Iris pigment epithelial cell (primary cell): ENCODE measurements around the gene MAS1L.

Source experiments
- DNase-seq: peaks from one replicate; pipeline ENCODE4 v3.0.0-alpha.2; 2011; ENCODE audit warnings: low read depth

The MAS1L gene

GRCh38 chr6:29510202-29510601 is 22.4 kb upstream of the MAS1L start:
- DNase-seq: no peak

GRCh38 chr6:29509711-29510110 is 22.0 kb upstream of the MAS1L start:
- no peak for DNase-seq

- no peak for DNase-seq
Measured at GRCh38 chr6:29509239-29509638, 21.5 kb upstream of the MAS1L start.

GRCh38 chr6:29507319-29507718 is 19.6 kb upstream of the MAS1L start:
- DNase-seq: no peak

DNA sequence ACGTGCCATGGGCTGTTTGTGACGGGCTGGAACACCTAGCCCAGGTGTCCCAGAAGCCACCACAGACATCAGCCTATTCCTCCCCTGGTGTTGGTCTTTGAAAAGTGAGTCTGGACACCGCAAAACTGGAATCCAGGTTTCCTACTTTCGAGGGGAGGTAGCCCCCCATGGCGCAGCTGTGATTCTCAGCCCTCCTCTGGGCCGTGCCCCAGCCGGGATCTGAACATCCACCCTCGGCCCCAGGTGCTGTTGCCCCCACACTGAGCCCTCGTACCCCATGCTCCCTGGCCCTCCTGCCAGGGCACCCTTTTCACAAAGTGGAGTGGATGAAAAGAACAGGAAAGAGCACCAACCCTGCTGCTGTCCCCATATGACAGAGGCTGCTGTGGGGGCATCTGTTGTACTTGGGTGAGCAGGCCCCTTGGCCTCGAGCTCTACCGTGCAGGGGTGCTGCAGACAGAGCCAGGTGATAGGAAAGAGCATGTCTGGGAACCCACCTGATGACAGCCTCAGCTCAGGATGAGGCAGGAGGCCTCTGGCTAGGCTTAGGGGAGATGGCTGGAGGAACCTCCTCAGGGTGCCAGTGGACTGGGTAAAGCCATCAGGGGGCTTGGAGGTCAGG is 18.8 kb upstream of the MAS1L start:
- no peak for DNase-seq

- DNase-seq: no peak
Measured at GRCh38 chr6:29505808-29506207, 18.1 kb upstream of the MAS1L start.

DNA sequence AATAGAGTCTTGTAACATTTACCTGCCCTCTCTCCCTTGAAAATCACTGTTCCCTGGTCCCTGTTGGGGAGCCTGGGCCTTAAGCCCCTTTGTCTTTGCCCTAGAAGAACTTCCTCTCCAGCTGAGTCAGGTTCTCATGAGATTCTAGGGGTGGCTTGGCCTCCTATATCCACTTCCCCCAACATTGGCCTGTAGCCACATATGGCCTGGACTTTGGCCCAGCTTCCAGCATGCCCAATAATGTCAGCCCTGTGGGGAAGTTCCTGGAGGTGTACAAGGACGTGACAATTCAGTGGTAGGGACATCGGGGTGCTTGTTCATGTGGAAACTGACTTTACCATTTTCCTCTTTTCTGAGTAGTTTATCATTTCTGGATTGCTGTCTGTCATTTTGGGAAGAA is 17.2 kb upstream of the MAS1L start:
- no peak for DNase-seq

- DNase-seq: no peak
Measured at GRCh38 chr6:29502597-29502996, 14.8 kb upstream of the MAS1L start.

DNA sequence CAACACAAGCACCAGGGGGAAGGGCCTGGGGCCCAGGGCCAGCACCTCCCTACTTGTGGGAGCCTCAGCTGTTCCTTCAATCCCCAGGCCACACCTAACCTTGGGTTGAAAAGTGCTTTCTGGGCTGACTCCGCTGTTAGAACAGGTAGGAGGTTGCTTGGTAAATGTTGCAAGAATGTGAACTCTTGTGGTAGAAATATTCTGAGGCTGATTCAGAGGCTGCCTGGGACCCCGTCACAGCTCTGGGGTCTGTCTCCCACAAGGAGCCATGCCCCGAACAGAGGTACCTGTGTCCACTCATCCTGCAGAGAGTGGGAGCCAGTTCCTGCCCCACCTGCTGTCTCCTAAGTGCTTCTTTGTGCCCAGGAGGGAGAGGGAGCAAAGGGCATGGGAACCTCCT is 14.4 kb upstream of the MAS1L start:
- DNase-seq: no peak

DNA sequence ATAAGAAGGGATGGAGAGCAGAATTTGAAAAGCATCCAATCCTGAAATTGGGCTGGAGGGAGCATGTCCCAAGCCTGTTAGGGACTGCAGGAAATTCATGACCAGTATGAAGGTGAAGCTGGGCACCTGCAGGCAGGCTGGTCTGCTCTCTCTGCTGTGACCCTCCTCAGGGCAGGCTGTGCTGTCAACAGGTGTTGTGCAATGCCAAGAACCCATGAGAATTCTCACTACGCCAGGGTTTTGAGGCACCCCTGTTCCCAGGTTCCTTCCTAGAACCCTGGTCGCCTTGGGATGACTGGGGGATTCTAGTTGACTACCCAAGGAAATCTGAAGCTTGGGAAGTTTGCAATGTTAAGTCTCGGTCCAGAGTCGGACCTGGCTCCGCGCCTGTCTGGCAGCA is 13.3 kb upstream of the MAS1L start:
- no peak for DNase-seq

- DNase-seq: no peak
Measured at GRCh38 chr6:29500594-29500993, 12.8 kb upstream of the MAS1L start.

GRCh38 chr6:29499704-29500103 is 11.9 kb upstream of the MAS1L start:
- no peak for DNase-seq

- no peak for DNase-seq
Measured at GRCh38 chr6:29496961-29497360, 9.2 kb upstream of the MAS1L start.

GRCh38 chr6:29495571-29495970 is 7.8 kb upstream of the MAS1L start:
- no peak for DNase-seq

DNA sequence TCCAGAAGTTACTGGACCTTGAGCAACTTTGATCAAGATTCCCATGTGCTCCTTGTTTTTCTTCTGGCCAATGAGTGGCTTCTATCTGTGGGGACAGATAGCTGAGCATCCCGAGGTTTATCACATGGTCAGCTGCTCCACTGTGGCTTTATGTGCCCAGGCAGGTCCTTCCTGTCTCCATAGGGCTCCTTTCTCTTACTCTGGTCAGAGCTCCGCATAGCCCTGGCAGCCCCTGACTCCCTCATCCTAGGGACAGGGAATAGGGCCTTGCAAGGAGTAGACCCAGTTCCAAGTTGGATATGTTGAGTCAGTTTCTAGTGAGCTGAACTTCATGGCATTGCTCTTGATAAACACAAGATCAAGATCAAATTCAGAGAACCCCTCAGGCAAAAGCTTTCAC is 6.4 kb upstream of the MAS1L start:
- DNase-seq: no peak

DNA sequence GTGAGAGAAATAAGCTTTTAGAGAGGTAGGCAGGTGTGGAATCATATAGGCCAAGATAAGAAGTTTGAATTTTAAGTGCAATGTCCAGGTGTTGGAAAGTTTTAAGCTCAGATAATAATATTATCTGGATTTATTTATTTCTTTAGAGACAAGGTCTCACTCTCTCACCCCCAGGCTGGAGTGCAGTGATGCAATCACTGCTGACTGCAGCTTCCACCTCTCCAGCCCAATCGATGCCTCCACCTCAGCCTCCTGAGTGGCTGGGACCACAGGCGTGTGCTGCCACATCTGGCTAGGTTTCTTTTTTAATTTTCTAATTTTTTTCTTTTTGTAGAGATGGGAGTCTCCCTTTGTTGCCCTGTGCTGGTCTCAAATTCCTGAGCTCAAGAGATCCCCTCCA is 5.5 kb upstream of the MAS1L start:
- DNase-seq: no peak

DNA sequence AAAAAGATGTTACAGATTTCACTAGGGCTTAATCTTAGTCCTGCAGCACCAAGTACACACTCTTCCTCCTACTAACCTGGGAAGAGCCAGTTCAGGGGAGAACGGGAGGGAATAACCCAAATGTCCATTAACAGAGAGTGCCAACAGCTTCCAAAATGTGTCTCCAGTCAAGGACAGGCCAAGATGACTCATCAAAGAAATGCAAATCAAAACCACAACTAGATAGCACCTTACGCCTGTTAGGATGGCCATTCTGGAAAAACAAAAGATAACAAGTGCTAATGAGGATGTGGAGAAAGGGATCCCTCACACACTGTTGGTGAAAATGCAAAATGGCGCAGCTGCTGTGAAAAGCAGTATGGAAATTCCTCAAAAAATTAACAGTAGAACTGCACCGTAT is 3.8 kb upstream of the MAS1L start:
- no peak for DNase-seq

DNA sequence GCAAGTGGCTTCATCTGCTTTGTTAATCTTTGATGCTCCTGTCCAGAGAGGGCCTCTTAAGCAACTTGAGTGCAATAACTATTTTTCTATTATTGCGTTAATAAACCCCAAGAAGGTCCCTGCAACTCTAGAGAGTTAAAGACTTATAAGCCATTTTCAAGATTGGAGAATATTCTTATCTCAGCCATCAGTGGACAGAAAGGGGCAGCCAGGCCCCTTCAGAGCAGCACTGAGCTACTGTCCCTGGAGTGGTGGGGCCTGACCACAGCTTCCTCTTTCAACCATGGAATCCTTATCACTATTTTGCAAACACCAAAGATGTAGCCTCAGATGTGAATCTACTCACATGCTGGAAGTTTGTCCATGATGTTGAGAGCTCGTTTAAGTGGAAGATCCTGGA is 2.8 kb upstream of the MAS1L start:
- DNase-seq: no peak

DNA sequence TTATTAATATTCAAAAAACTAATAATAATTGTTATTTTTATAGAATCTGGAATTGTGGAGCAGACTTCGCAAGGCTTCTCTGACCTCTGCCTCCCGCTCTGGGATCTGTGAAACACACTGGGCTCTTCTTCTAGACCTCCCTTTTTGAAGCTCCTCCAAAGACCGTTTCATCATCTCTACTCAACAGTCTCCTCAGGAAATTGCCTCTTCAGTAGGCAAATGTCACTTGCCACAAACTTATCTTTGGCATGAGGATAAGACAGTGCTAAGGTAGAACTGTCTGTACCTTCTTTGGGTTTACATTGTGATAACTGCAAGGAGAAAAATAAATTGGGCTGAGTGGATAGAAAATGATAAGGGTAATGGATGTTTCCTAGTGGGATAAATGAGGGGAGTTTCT is 2.3 kb upstream of the MAS1L start:
- DNase-seq: no peak

DNA sequence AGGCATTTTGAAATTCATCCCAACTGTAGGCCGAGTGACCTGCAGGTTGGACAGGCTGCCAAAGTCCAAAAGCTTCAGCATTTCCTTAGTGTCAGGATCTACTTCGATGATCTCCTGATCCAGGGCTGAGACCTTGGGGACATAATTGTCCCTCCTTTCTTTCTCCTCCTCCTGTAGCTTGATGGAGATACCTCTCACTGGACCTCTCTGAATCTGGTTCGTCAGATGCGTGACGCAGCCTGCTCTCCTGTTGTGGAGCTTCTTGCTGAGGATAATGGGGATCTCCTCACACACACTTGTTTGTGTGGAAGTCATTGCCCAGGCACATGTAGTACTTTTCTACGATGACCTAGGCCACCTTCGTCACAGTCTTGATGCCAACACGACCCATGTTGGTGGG is 1.5 kb upstream of the MAS1L start:
- DNase-seq: no peak

GRCh38 chr6:29488874-29489273 is 1.1 kb upstream of the MAS1L start:
- no peak for DNase-seq

DNA sequence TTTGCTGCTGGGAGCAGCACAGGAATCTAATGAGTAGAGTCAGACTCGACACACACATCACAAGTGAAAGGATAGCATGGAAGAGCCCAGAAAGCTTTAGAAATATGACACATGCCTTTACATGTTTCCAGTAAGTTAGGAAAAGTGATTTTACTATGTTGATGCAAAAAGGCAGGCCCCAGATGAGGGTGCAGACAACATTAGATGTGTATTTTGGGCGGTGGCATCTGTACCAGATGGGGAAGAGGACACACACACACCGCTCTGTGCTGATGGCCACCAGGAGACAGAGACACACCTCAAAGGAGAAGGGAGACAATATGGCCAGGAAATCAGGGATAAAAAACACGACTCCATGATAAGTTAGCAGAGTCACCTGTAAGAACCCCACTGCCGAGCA is 625 bp downstream of the MAS1L start:
- no peak for DNase-seq

DNA sequence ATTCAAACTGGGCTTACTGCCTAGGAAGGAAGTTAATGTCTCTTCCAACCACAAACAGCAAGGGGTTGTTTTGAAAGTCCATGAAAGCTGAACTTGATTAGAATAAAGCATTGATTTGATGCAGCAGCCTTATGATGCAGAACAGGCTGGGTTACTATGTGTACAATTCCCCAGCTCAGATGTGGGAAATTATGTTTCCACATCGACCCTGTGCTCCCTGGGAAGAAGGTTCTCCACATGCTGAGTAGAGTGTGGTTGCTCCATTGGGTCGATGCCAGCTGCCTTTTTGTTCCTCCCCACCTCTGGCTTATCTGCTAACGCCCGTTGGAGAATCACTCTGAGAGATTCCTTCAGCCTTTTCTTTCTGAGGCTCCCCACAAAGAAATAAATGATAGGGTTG is 1.2 kb downstream of the MAS1L start:
- DNase-seq: no peak

DNA sequence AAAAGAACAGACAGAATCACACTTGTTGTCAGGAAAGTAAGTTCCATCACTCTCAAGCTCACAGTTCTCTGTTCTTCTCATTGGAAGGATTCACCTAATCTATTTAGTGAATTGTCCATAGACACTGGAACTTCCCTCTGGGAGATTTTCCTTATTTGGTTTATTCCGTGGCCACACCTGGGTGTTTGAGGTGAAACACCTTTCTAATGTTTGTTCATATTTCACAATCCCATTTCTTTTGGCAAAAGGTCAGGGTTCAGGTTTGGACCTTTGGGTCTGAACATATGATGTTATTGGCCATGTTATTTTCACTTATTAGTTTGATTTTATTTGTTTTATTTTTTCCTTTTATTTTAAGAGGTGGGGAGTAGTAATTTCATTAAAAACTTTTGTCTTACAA is 4.0 kb downstream of the MAS1L start:
- DNase-seq: no peak

DNA sequence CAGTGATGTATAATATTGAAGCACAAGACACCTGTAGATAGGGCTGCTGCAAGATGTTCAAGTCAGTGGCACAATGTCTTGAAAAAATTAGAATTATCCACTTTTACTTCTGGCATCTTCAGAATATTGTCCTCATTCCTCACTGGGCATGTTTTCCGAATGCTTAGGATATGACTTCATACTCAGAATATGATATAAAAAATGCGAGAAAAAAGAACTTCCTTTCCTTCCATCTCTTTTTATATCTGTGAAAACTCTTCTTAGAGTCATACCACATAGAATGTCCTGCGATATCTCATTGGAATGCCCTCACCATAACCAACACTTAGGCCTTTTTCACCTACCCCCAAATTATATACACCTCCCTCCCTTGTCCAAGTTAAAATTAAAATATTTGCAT is 4.6 kb downstream of the MAS1L start:
- no peak for DNase-seq
